Subcutaneous abdominal adipose tissue (tissue), 5 donors: ENCODE measurements around the gene CORO6.

Source experiments
- H3K27ac ChIP-seq: one replicate; pipeline ENCODE4 v1.7.0; 2013; ENCODE audit warnings: low read depth, mild to moderate bottlenecking, inconsistent platforms, low read length, moderate library complexity
- H3K27me3 ChIP-seq, 5 donors: one replicate each; pipeline ENCODE4 v1.7.0; 2013; ENCODE audit warnings: low read length in 5 of 5, inconsistent platforms in 1 of 5; ENCODE audit not compliant: control insufficient read depth in 5 of 5, insufficient read depth in 4 of 5
- H3K36me3 ChIP-seq, 5 donors: one replicate each; pipeline ENCODE4 v1.7.0; 2013; ENCODE audit warnings: low read length in 5 of 5; ENCODE audit not compliant: control insufficient read depth in 5 of 5, insufficient read depth in 5 of 5
- H3K4me1 ChIP-seq, 5 donors: one replicate each; pipeline ENCODE4 v1.7.0; 2013; ENCODE audit warnings: low read length in 5 of 5, mild to moderate bottlenecking in 3 of 5, moderate library complexity in 1 of 5; ENCODE audit not compliant: control insufficient read depth in 5 of 5, insufficient read depth in 5 of 5
- H3K4me3 ChIP-seq, 5 donors: one replicate each; pipeline ENCODE4 v1.7.0; 2013; ENCODE audit warnings: low read length in 5 of 5, low read depth in 1 of 5
- H3K9ac ChIP-seq, 5 donors: one replicate each; pipeline ENCODE4 v1.7.0; 2013; ENCODE audit warnings: low read length in 5 of 5, mild to moderate bottlenecking in 4 of 5, moderate library complexity in 3 of 5
- H3K9me3 ChIP-seq, 5 donors: one replicate each; pipeline ENCODE4 v1.7.0; 2013; ENCODE audit warnings: low read length in 5 of 5; ENCODE audit not compliant: control insufficient read depth in 5 of 5
- donor health status: healthy.
- donor health status: healthy.
- donor health status: healthy.
- donor health status: healthy.
- donor health status: healthy.

CORO6 gene

DNA sequence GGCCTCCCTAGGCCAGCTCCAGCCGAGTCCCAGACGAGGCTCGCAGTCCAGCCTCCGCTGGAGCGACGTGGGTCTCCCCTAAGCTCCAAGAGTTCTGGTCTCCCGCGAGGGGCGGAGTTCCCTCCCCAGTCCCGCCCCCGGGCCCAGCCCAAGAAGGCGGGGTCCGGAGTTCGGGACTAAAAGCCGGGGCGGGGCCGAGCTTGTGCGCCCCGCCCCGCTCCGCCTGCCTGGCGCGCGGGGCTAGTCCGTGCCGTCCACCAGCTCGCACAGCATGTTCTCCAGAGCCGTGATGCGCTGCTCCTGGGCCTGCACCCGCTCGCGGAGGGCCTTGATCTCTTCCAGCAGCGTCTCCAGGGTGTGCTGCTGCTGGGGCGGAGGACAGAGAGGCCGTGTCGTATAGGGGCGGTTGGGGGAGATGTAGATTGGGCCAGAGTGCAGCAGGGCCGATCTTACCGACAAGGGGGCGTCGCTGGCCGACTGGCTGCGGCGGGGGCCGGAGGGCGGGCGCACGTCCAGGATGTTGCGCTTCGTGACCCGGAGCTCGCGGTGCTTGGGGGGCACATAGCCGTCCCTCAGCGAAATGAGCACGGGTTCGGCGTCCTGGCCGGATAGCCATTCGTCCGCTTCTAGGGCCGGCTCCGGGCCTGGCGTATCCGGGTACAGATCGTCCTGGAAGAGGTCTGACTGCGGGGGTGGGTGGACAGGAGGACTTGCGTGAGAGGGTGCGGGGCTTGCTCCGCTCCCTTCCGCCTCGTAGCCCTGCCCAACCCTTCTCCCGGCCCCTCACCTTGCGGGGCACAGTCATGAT, 7.0 kb downstream of the CORO6 start:
- Histone ChIP-seq H3K27me3 (peaks cover 0 to 5% (median 0%) of the 10 kb centered on the region in 5 donors), H3K9ac (peak overlapping the region in 1 of 5 donors; percentile 0), H3K4me3 (peak overlapping the region; percentile 35 to 69 (median 59)), H3K4me1 (peaks cover 6 to 59% (median 53%) of the 10 kb centered on the region in 5 donors), H3K27ac (no peak overlapping the region), H3K9me3 (no peaks in the 10 kb centered on the region), H3K36me3 (no peaks in the 10 kb centered on the region)

DNA sequence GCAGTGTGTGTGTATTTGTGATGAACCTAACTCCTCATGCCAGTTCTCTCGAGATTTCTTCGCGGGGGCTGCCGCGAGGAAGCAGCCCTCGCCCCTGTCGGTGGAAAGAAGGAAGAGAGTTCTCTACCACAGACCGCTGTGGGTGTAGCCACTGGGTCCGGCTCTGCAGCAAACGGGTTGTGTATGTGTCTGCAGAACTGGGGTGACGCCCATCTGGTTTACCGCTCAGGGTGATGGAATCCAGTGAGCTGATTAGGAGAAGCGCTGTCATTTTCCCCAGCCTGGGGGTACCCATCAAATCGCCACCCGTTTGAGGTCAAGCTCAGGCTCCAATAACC, 7.7 kb downstream of the CORO6 start:
- Histone ChIP-seq H3K27me3 (peaks cover 0 to 5% (median 0%) of the 10 kb centered on the region in 5 donors), H3K36me3 (no peaks in the 10 kb centered on the region), H3K9me3 (no peaks in the 10 kb centered on the region), H3K27ac (no peak overlapping the region), H3K4me1 (peaks cover 6 to 59% (median 53%) of the 10 kb centered on the region in 5 donors), H3K4me3 (peak overlapping the region; percentile 19 to 69 (median 59)), H3K9ac (peak overlapping the region in 1 of 5 donors; percentile 0)

DNA sequence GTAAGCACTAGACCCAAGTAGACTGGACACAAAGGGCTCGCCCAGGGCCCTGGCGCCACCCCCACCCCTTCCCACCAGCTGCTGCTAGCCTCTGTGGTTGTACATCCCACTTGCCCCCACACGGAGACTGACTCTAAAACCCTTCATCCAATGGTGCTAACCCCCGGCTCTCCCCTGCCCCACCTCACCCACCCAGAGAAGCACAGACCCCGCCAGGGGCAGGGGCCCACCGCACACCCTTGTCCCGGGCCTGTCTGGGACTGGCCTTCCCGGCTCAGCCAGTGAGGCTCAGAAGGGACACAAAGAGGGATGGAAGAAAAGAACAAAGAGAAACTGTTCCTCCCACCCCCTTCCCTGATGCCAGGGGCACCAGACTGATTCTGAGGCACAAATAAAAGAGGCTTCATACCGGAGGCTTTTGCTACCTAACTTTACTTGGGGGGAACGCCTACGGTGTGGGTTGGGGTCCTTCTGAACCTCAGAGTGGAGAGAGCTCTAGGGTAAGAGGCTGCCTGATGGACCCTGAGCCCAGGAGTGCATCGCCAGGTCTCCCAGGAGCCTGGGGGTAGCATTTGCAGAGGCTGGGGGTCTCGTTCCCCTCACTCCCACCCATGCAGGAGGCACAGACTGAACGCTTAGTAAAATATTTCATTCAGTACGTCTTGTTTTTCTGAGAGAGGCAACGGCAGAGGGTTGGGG, 8.2 kb downstream of the CORO6 start:
- Histone ChIP-seq H3K4me3 (peak overlapping the region in 2 of 5 donors; percentile 57 to 69), H3K27ac (no peak overlapping the region), H3K9me3 (no peaks in the 10 kb centered on the region), H3K4me1 (peaks cover 6 to 59% (median 53%) of the 10 kb centered on the region in 5 donors), H3K9ac (peak overlapping the region in 1 of 5 donors; percentile 0), H3K36me3 (peaks cover 0 to 1% (median 0%) of the 10 kb centered on the region in 5 donors), H3K27me3 (peaks cover 0 to 5% (median 0%) of the 10 kb centered on the region in 5 donors)

DNA sequence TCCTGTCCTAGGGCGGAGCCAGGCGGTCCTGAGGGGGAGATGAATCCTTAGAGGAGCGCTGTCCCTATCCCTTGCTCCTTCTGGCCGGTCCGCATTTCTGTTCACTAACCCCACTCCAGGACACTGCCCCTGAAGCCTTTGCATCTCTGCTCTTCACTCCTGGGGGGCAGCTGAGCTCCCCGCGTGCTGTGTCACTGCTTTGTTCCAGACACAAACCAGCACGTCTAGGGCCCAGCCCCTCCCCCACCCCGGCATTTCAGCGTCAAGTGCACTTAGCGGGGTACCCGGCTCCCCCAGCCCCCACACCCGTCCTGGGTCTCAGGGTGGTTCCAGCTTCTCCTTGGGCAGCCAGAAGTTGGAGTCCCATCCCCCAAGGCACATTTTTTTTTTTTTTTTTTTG, 8.9 kb downstream of the CORO6 start:
- Histone ChIP-seq H3K4me3 (peak overlapping the region; percentile 39 to 63 (median 55)), H3K27me3 (peaks cover 0 to 3% (median 0%) of the 10 kb centered on the region in 5 donors), H3K9ac (peak overlapping the region in 2 of 5 donors; percentile 30 to 53), H3K4me1 (peaks cover 6 to 59% (median 53%) of the 10 kb centered on the region in 5 donors), H3K27ac (no peak overlapping the region), H3K9me3 (no peaks in the 10 kb centered on the region), H3K36me3 (peaks cover 0 to 6% (median 0%) of the 10 kb centered on the region in 5 donors)

DNA sequence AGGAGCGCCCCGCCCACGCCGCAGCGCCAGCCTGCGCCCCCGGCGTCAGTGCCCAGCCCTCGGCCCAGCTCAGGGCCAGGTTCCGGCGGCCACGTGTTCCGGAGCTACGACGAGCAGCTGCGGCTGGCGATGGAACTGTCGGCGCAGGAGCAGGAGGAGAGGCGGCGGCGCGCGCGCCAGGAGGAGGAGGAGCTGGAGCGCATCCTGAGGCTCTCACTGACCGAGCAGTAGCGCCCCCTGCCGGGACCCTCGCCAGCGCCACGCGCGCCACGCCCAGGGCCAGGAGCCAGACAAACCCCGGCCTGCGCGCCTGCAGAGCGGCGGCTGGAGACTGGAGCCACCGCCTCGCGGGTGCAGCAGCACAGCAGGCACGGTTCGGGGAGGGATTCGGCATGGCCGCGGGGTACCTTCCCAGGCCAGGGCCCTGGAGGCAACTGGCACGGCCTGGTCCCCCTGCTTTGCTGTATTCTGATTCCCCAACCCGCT, 9.3 kb downstream of the CORO6 start:
- Histone ChIP-seq H3K4me3 (peak overlapping the region; percentile 39 to 63 (median 55)), H3K9ac (peak overlapping the region in 2 of 5 donors; percentile 30 to 53), H3K4me1 (peaks cover 6 to 56% (median 51%) of the 10 kb centered on the region in 5 donors), H3K9me3 (no peaks in the 10 kb centered on the region), H3K27ac (no peak overlapping the region), H3K36me3 (peaks cover 0 to 6% (median 0%) of the 10 kb centered on the region in 5 donors), H3K27me3 (no peaks in the 10 kb centered on the region)

DNA sequence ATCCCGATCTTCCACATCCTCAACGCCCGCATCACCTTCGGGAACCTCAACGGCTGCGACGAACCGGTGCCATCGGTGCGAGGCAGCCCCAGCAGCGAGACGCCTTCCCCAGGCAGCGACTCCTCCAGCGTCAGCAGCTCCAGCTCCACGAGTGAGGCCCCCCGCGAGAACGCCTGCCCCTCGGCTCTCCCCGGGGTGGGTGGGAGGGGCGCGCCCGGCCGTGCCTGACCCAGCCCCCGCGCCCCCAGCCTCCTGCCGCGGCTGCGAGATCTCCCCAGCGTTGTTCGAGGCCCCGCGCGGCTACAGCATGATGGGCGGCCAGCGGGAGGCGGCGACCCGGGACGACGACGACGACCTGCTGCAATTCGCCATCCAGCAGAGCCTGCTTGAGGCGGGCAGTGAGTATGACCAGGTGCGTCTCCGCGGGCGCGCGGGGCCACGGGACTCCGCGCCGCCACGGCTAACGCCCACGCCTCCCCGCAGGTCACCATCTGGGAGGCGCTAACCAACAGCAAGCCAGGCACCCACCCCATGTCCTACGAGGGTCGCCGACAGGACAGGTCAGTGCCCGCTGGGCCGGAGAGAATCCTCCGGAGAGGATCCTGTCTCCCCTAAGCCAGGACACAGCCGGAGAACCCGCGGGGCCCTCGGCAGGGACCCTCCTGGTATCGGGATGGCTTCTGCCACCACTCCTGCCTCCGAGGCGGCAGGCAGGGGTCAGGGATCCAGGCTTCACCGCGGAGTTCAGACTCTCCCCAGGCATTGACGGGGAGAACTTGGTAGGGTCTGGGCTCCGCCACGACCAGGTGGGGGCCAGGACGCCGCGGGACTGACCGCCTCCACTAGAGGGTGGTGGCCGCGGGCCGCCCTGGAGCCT, 10.1 kb downstream of the CORO6 start:
- H3K4me3 ChIP-seq, result peak overlapping the region in 3 of 5 donors; percentile 46 to 63 (median 59)
- H3K9me3 ChIP-seq, result no peaks in the 10 kb centered on the region
- H3K27me3 ChIP-seq, result no peaks in the 10 kb centered on the region
- peaks cover 6 to 49% (median 43%) of the 10 kb centered on the region in 5 donors for H3K4me1 ChIP-seq
- no peak overlapping the region for H3K27ac ChIP-seq
- H3K36me3 ChIP-seq, result peaks cover 0 to 6% (median 0%) of the 10 kb centered on the region in 5 donors
- no peak overlapping the region for H3K9ac ChIP-seq

DNA sequence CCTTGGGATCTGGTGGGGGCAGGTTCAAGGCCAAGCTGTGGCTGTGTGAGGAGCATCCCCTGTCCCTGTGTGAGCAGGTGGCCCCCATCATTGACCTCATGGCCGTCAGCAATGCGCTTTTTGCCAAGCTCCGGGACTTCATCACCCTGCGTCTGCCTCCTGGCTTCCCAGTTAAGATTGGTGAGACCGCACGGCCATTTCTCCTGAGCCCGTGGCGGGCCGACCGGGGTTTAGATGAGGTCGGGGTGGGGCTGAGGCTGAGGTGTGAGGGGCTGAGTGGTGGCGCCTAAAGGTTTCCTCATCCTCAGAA, 10.7 kb downstream of the CORO6 start:
- H3K9me3 ChIP-seq, result no peaks in the 10 kb centered on the region
- no peak overlapping the region for H3K4me3 ChIP-seq
- H3K4me1 ChIP-seq, result peaks cover 3 to 43% (median 37%) of the 10 kb centered on the region in 5 donors
- H3K27me3 ChIP-seq, result no peaks in the 10 kb centered on the region
- peaks cover 0 to 6% (median 0%) of the 10 kb centered on the region in 5 donors for H3K36me3 ChIP-seq
- H3K27ac ChIP-seq, result no peak overlapping the region
- H3K9ac ChIP-seq, result no peak overlapping the region

DNA sequence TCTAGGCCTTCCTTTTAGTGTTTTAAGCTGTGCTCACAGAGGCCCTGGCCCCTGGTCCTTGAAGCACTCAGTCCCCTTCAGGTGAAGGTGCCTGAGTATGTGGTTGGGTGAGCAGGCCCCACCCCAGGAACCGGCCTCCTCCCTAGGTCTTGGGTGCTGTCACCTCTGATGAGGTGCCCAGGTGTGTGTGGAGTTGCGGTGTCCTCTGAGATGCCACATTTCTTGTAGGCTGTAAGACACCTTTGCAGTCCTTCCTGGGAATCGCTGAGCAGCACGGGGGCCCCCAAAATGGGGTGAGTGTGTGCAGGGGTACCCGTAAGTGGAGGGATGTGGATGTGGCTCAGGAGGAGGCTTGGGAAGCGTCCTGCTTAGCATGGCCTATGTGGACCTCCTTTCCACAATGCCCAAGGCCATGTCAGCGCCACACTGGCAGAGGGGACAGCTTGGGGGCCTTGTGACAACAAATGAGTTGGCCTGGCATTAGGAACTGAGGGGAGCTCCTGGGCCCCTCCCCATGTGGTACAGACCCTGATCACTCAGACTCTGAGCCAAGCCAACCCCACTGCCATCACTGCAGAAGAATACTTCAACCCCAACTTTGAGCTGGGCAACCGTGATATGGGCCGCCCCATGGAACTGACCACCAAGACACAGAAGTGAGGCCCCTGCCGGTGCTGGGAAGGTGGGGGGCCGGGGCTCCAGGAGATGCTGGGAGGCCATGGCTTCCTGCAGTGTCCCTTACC, 11.2 kb downstream of the CORO6 start:
- Histone ChIP-seq H3K36me3 (peaks cover 0 to 6% (median 0%) of the 10 kb centered on the region in 5 donors), H3K27me3 (no peaks in the 10 kb centered on the region), H3K4me1 (peaks cover 3 to 37% (median 32%) of the 10 kb centered on the region in 5 donors), H3K4me3 (no peak overlapping the region), H3K9ac (no peak overlapping the region), H3K27ac (no peak overlapping the region), H3K9me3 (no peaks in the 10 kb centered on the region)

DNA sequence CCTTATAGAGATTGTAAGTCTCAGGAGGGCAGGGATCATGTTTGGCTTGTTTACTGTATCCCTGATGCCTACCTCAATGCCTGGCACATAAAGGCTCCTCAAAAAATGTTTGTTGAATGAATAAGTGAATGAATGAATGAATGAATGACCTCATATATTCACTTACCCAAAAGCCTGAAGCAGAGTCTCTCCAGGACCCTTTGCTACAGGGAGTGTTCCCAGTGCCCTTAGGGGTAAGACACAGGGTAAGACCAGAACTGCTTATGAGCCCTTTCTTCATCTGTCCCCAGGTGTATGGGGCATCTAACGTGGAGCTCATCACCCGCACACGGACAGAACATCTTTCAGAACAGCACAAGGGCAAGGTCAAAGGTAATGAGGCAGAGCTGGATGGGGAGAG, 12.3 kb downstream of the CORO6 start:
- H3K9me3 ChIP-seq, result no peaks in the 10 kb centered on the region
- H3K4me3 ChIP-seq, result no peak overlapping the region
- H3K36me3 ChIP-seq, result peaks cover 0 to 6% (median 0%) of the 10 kb centered on the region in 5 donors
- H3K4me1 ChIP-seq, result peaks cover 3 to 26% (median 22%) of the 10 kb centered on the region in 5 donors
- no peak overlapping the region for H3K9ac ChIP-seq
- no peak overlapping the region for H3K27ac ChIP-seq
- no peaks in the 10 kb centered on the region for H3K27me3 ChIP-seq
